IMR-90 (cell line): ENCODE results near the gene NUDT19. TPM values are rescaled to one million over a fixed set of nuclear protein-coding genes. Genes with fewer than 3 reads are reported as not detected.

Source experiments
- ATAC-seq: fragments of 200-7000 bp; cut with Tn5 transposase; 2 replicates; pipeline ENCODE4 v1.9.1; 2020; ENCODE audit warnings: low read depth, mild to moderate bottlenecking, moderate library complexity
- BruUV-seq: library from RNA; stranded (reverse); fragments of 400-500 nt; replicated peaks from 2 replicates; lab custom pipeline; 2021; lab: Mats Ljungman, UMichigan
- CTCF ChIA-PET: fragments of 300-600 bp; formaldehyde crosslinking; extraction: SDS; loops from one replicate; lab custom pipeline; 2021; ENCODE audit warnings: antibody characterized with exemption; lab: Yijun Ruan, JAX
- POLR2A ChIA-PET: fragments of 300-600 bp; sonication (Branson Sonifier 250); formaldehyde crosslinking; loops from one replicate; lab custom pipeline; 2022; ENCODE audit warnings: antibody characterized with exemption; ENCODE audit not compliant: unreplicated experiment; lab: Charles Lee
- DNase-seq: peaks from one replicate; pipeline ENCODE4 v3.0.0; 2013
- H2AFZ ChIP-seq: replicated peaks from 2 replicates; pipeline ENCODE3; 2013; ENCODE audit warnings: low read length, mild to moderate bottlenecking; ENCODE audit not compliant: poor library complexity
- H2AK5ac ChIP-seq: 2 replicates; pipeline ENCODE4 v1.6.1; 2013; ENCODE audit warnings: low read depth, low read length, inconsistent platforms
- H2AK9ac ChIP-seq: replicated peaks from 2 replicates; pipeline ENCODE3; 2013; ENCODE audit warnings: mild to moderate bottlenecking, low read depth, low read length, moderate library complexity; ENCODE audit not compliant: poor library complexity
- H2BK120ac ChIP-seq: 2 replicates; pipeline ENCODE4 v1.6.1; 2013; ENCODE audit warnings: low read depth, low read length, inconsistent platforms
- H2BK15ac ChIP-seq: 3 replicates; pipeline ENCODE4 v1.6.1; 2013; ENCODE audit warnings: low read depth, low read length, inconsistent platforms
- H2BK20ac ChIP-seq: 2 replicates; pipeline ENCODE4 v1.6.1; 2013; ENCODE audit warnings: low read depth, mild to moderate bottlenecking, inconsistent platforms, low read length, moderate library complexity
- H2BK5ac ChIP-seq: 2 replicates; pipeline ENCODE4 v1.6.1; 2013; ENCODE audit warnings: mild to moderate bottlenecking, low read depth, low read length, inconsistent platforms; ENCODE audit not compliant: poor library complexity, severe bottlenecking
- H3K14ac ChIP-seq: replicated peaks from 2 replicates; pipeline ENCODE4 v1.6.1; 2013; ENCODE audit warnings: low read depth, low read length, inconsistent platforms
- H3K18ac ChIP-seq: 2 replicates; pipeline ENCODE4 v1.6.1; 2013; ENCODE audit warnings: low read depth, low read length, control low read depth
- H3K23ac ChIP-seq: 2 replicates; pipeline ENCODE4 v1.6.1; 2013; ENCODE audit warnings: low read depth, low read length, inconsistent platforms
- H3K27ac ChIP-seq: 2 replicates; pipeline ENCODE4 v1.5.1; 2013; ENCODE audit warnings: mild to moderate bottlenecking, control low read depth, low read length; ENCODE audit not compliant: insufficient read depth
- H3K27me3 ChIP-seq: 2 replicates; pipeline ENCODE4 v1.6.1; 2013; ENCODE audit warnings: low read length; ENCODE audit not compliant: control insufficient read depth, insufficient read depth
- H3K36me3 ChIP-seq: 2 replicates; pipeline ENCODE4 v1.6.1; 2013; ENCODE audit warnings: low read length, mixed read lengths; ENCODE audit not compliant: control insufficient read depth, insufficient read depth
- H3K4ac ChIP-seq: 2 replicates; pipeline ENCODE4 v1.6.1; 2013; ENCODE audit warnings: low read depth, low read length, inconsistent platforms
- H3K4me1 ChIP-seq: 2 replicates; pipeline ENCODE4 v1.6.1; 2013; ENCODE audit warnings: low read length, mixed read lengths; ENCODE audit not compliant: control insufficient read depth, insufficient read depth
- H3K4me2 ChIP-seq: 2 replicates; pipeline ENCODE4 v1.6.1; 2013; ENCODE audit warnings: low read depth, mild to moderate bottlenecking, control low read depth, low read length, moderate library complexity
- H3K4me3 ChIP-seq: 2 replicates; pipeline ENCODE4 v1.5.1; 2013; ENCODE audit warnings: low read depth, mild to moderate bottlenecking, control low read depth, low read length, moderate library complexity; ENCODE audit not compliant: insufficient read depth
- H3K56ac ChIP-seq: 2 replicates; pipeline ENCODE4 v1.6.1; 2013; ENCODE audit warnings: low read length, inconsistent platforms; ENCODE audit not compliant: insufficient read depth; ENCODE audit errors: extremely low read depth
- H3K79me1 ChIP-seq, 2 experiments: 2 replicates each; pipeline ENCODE4 v1.6.1; 2013; ENCODE audit warnings: low read length in 2 of 2, inconsistent platforms in 1 of 2, low read depth in 1 of 2
- H3K9ac ChIP-seq: 2 replicates; pipeline ENCODE4 v1.6.1; 2013; ENCODE audit warnings: low read depth, low read length, control low read depth
- H3K9me1 ChIP-seq: 2 replicates; pipeline ENCODE4 v1.6.1; 2013; ENCODE audit warnings: low read length, inconsistent platforms; ENCODE audit not compliant: insufficient read depth
- H3K9me3 ChIP-seq: 2 replicates; pipeline ENCODE4 v1.6.1; 2013; ENCODE audit warnings: low read length; ENCODE audit not compliant: control insufficient read depth, insufficient read depth
- H4K20me1 ChIP-seq: 2 replicates; pipeline ENCODE4 v1.6.1; 2013; ENCODE audit warnings: low read length, inconsistent platforms; ENCODE audit not compliant: insufficient read depth
- H4K5ac ChIP-seq: 2 replicates; pipeline ENCODE4 v1.6.1; 2013; ENCODE audit warnings: mild to moderate bottlenecking, low read depth, low read length, control low read depth
- H4K8ac ChIP-seq, 2 experiments: 2 replicates each; pipeline ENCODE4 v1.6.1; 2013; ENCODE audit warnings: low read depth in 2 of 2, low read length in 2 of 2, control low read depth in 1 of 2, inconsistent platforms in 1 of 2
- H4K91ac ChIP-seq: 2 replicates; pipeline ENCODE4 v1.6.1; 2013; ENCODE audit warnings: low read depth, low read length, inconsistent platforms; ENCODE audit not compliant: insufficient read depth
- BHLHE40 ChIP-seq: fragments of 150-350 bp; IDR thresholded peaks from 2 replicates; pipeline ENCODE4 v1.6.1; 2016; ENCODE audit warnings: mild to moderate bottlenecking, low read depth, low read length
- CEBPB ChIP-seq: IDR thresholded peaks from 2 replicates; pipeline ENCODE4 v1.6.1; 2012; ENCODE audit warnings: low read depth, low read length, improper control_type of control experiment
- CHD1 ChIP-seq: IDR thresholded peaks from 2 replicates; pipeline ENCODE4 v1.6.1; 2012; ENCODE audit warnings: low read depth, low read length, improper control_type of control experiment
- FOS ChIP-seq: fragments of 150-350 bp; IDR thresholded peaks from 2 replicates; pipeline ENCODE4 v1.6.1; 2016; ENCODE audit warnings: low read depth, low read length
- MAFK ChIP-seq: IDR thresholded peaks from 2 replicates; pipeline ENCODE4 v1.6.1; 2012; ENCODE audit warnings: low read depth, low read length, improper control_type of control experiment
- MAZ ChIP-seq: IDR thresholded peaks from 2 replicates; pipeline ENCODE4 v1.6.1; 2012; ENCODE audit warnings: low read depth, mild to moderate bottlenecking, low read length, improper control_type of control experiment, moderate library complexity, borderline replicate concordance
- MXI1 ChIP-seq: IDR thresholded peaks from 2 replicates; pipeline ENCODE4 v1.6.1; 2012; ENCODE audit warnings: low read depth, mild to moderate bottlenecking, low read length, moderate library complexity, borderline replicate concordance
- NFE2L2 ChIP-seq: fragments of 150-350 bp; IDR thresholded peaks from 2 replicates; pipeline ENCODE4 v1.6.1; 2016; ENCODE audit warnings: low read depth, mild to moderate bottlenecking, low read length
- POLR2A ChIP-seq: IDR thresholded peaks from 2 replicates; pipeline ENCODE4 v1.6.1; 2012; ENCODE audit warnings: mild to moderate bottlenecking, low read depth, low read length
- RAD21 ChIP-seq: IDR thresholded peaks from 2 replicates; pipeline ENCODE4 v1.6.1; 2012; ENCODE audit warnings: low read length, improper control_type of control experiment
- RCOR1 ChIP-seq: IDR thresholded peaks from 2 replicates; pipeline ENCODE4 v1.6.1; 2012; ENCODE audit warnings: mild to moderate bottlenecking, low read length, improper control_type of control experiment; ENCODE audit not compliant: insufficient replicate concordance
- RFX5 ChIP-seq: IDR thresholded peaks from 2 replicates; pipeline ENCODE4 v1.8.0; 2012; ENCODE audit warnings: low read depth, mild to moderate bottlenecking, low read length, moderate library complexity
- SMC3 ChIP-seq: fragments of 150-350 bp; IDR thresholded peaks from 2 replicates; pipeline ENCODE4 v1.6.1; 2016; ENCODE audit warnings: low read depth, mild to moderate bottlenecking, antibody characterized with exemption, low read length, moderate library complexity
- WGBS, 2 experiments: methylation state at CpG; one replicate each; pipeline versions ENCODE4 v1.1.5 to v1.1.7; 2013; ENCODE audit warnings: missing lambda C conversion rate in 2 of 2; ENCODE audit not compliant: insufficient read length in 1 of 2; ENCODE audit errors: extremely low coverage in 2 of 2; 5-methylcytosine and 5-hydroxymethylcytosine counted together
- dilution Hi-C: fragments of 300-500 bp; cut with HindIII; formaldehyde crosslinking; loops from one replicate; pipeline ENCODE4 v1.14.3; 2018; ENCODE audit warnings: low sequenced_read_pairs; ENCODE audit not compliant: unreplicated experiment
- in situ Hi-C: fragments of 300-500 bp; cut with MboI; formaldehyde crosslinking; loops from 3 replicates; pipeline ENCODE4 v1.14.3; 2019; ENCODE audit warnings: low sequenced_read_pairs, inconsistent platforms, mixed read lengths
- intact Hi-C: fragments of 100-400 bp; cut with micrococcal nuclease; formaldehyde crosslinking; loops from 2 replicates; pipeline ENCODE4 v1.10.0; 2022
- polyA plus RNA-seq, 3 experiments: library from polyadenylated mRNA; depleted of rRNA; stranded (reverse); fragments of >200 nt; gene quantifications; 2 replicates each; pipeline ENCODE4 v1.2.3, GENCODE V29; 2012; ENCODE audit warnings: low replicate concordance in 1 of 3
- total RNA-seq: library from RNA; depleted of rRNA; stranded (reverse); fragments of >200 nt; gene quantifications from 2 replicates; pipeline ENCODE4 v1.2.3, GENCODE V29; 2012
- TF ChIP-seq, protein P1 (sequence below): conservative IDR thresholded peaks from 2 replicates; pipeline ENCODE4 v1.5.1; 2012; ENCODE audit warnings: mild to moderate bottlenecking, low read depth, low read length, improper control_type of control experiment
- TF ChIP-seq, protein P2 (sequence below): fragments of 150-350 bp; IDR thresholded peaks from 2 replicates; pipeline ENCODE4 v1.6.1; 2017; ENCODE audit warnings: mild to moderate bottlenecking, antibody characterized with exemption, low read length, low read depth
- TF ChIP-seq, protein P3 (sequence below): fragments of 150-350 bp; IDR thresholded peaks from 2 replicates; pipeline ENCODE4 v1.6.1; 2016; ENCODE audit warnings: low read depth, mild to moderate bottlenecking, low read length, moderate library complexity, borderline replicate concordance

Gene NUDT19
- total and polyA plus RNA-seq, 2 of the 4 experiments (the other 2 are of a cell fraction) = 4.1 to 4.5 TPM

DNA sequence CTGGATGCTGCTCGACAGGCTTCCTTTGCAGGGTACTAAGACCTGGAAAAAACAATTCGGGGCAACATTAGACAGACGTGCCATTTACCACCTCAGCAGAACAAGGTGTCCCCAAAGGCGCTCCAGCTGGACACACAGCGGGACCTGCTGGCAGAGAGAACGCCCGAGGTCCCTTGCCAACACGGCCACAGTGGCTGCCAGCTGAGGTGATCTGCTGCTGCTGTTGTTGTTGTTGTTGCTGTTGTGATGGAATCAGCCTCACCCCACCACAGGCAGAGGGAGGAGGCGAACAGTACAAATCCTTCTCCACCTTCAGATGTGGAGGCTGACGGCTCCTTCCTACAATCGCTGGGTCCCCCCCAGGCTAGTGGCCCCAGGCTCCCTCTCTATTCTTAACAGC is 41.9 kb upstream of the NUDT19 start:
- ChIA-PET CTCF (no interaction called here), POLR2A (no interaction called here)
- no peak overlapping the region for H3K18ac ChIP-seq
- H2AK9ac ChIP-seq = no peak overlapping the region
- in situ Hi-C loops (no loop called here), intact Hi-C loops (no loop called here), dilution Hi-C loops (no loop called here)
- no peak overlapping the region for H2BK20ac ChIP-seq
- H4K91ac ChIP-seq = no peak overlapping the region
- H2AFZ ChIP-seq = no peak overlapping the region
- H3K9me3 ChIP-seq = no peaks in the 10 kb centered on the region
- TF ChIP-seq, protein P1, sequence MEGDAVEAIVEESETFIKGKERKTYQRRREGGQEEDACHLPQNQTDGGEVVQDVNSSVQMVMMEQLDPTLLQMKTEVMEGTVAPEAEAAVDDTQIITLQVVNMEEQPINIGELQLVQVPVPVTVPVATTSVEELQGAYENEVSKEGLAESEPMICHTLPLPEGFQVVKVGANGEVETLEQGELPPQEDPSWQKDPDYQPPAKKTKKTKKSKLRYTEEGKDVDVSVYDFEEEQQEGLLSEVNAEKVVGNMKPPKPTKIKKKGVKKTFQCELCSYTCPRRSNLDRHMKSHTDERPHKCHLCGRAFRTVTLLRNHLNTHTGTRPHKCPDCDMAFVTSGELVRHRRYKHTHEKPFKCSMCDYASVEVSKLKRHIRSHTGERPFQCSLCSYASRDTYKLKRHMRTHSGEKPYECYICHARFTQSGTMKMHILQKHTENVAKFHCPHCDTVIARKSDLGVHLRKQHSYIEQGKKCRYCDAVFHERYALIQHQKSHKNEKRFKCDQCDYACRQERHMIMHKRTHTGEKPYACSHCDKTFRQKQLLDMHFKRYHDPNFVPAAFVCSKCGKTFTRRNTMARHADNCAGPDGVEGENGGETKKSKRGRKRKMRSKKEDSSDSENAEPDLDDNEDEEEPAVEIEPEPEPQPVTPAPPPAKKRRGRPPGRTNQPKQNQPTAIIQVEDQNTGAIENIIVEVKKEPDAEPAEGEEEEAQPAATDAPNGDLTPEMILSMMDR = no peak
- TF ChIP-seq FOS (no peak), RAD21 (no peak), CEBPB (no peak), SMC3 (no peak), BHLHE40 (no peak), CHD1 (no peak), NFE2L2 (no peak), RCOR1 (no peak), POLR2A (no peak), MAZ (no peak), MAFK (no peak), MXI1 (no peak), RFX5 (no peak)
- TF ChIP-seq, protein P2, sequence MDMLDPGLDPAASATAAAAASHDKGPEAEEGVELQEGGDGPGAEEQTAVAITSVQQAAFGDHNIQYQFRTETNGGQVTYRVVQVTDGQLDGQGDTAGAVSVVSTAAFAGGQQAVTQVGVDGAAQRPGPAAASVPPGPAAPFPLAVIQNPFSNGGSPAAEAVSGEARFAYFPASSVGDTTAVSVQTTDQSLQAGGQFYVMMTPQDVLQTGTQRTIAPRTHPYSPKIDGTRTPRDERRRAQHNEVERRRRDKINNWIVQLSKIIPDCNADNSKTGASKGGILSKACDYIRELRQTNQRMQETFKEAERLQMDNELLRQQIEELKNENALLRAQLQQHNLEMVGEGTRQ = no peak
- TF ChIP-seq, protein P3, sequence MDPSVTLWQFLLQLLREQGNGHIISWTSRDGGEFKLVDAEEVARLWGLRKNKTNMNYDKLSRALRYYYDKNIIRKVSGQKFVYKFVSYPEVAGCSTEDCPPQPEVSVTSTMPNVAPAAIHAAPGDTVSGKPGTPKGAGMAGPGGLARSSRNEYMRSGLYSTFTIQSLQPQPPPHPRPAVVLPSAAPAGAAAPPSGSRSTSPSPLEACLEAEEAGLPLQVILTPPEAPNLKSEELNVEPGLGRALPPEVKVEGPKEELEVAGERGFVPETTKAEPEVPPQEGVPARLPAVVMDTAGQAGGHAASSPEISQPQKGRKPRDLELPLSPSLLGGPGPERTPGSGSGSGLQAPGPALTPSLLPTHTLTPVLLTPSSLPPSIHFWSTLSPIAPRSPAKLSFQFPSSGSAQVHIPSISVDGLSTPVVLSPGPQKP = no peak
- H2BK5ac ChIP-seq = no peak overlapping the region
- H3K4me1 ChIP-seq = peaks cover 2% of the 10 kb centered on the region; the same call in 1 of the 2 replicates
- peaks cover 6 to 34% of the 10 kb centered on the region in 2 experiments; a peak in 2 of 4 replicates for H3K79me1 ChIP-seq
- H3K23ac ChIP-seq = no peak overlapping the region
- H3K4ac ChIP-seq = no peak overlapping the region
- no peak overlapping the region for H4K5ac ChIP-seq
- no peak overlapping the region for H2BK120ac ChIP-seq
- no peak overlapping the region for H3K9ac ChIP-seq
- 94% methylated on average over 3 of the region's 11 CpGs; no CpG with 5 or more reads in 1 of the 2 experiments for WGBS, 2 experiments
- no peak overlapping the region for H2AK5ac ChIP-seq
- H4K8ac ChIP-seq = no peak overlapping the region
- H3K4me2 ChIP-seq = no peak overlapping the region
- ATAC-seq (no peak), DNase-seq (no peak)
- no peaks in the 10 kb centered on the region for H3K27me3 ChIP-seq
- no peak overlapping the region for H2BK15ac ChIP-seq
- H3K36me3 ChIP-seq = peaks cover 18% of the 10 kb centered on the region
- no peak overlapping the region for H3K27ac ChIP-seq
- no peak overlapping the region for H3K4me3 ChIP-seq
- no TSS peak for BruUV-seq
- H3K9me1 ChIP-seq = 0 out of 2 replicates have a peak, but pooled peaks cover 5% of the 10 kb centered on the region
- H3K14ac ChIP-seq = no peak overlapping the region
- H4K20me1 ChIP-seq = no peaks in the 10 kb centered on the region; the same call in 1 of the 2 replicates
- H3K56ac ChIP-seq = no peak overlapping the region
